ENCODE data around the gene ZNF524.

Gene ZNF524

GRCh38 chr19:55602104-55603001 is 2.3 kb downstream of the ZNF524 start:
- DNase-seq (ENCODE audit: low read depth in 2 of 2) = no peak

GRCh38 chr19:55603115-55603514 is 3.0 kb downstream of the ZNF524 start:
- DNase-seq (ENCODE audit: low read depth in 2 of 2) = no peak

GRCh38 chr19:55603581-55604292 is 3.6 kb downstream of the ZNF524 start:
- no peak for DNase-seq (ENCODE audit: low read depth in 2 of 2)

GRCh38 chr19:55605207-55605636 is 5.1 kb downstream of the ZNF524 start:
- peak; percentile 99 for DNase-seq (ENCODE audit: low read depth in 2 of 2)

- peak; percentile 61 to 62 for DNase-seq (ENCODE audit: low read depth in 2 of 2)
Observed at GRCh38 chr19:55605637-55606470, 5.8 kb downstream of the ZNF524 start, which contains the start of gene ZNF865. Gene ZNF865, plus strand, starts transcription at chr19:55605647. Its CDS starts 7,972 bp downstream, at chr19:55613619.

GRCh38 chr19:55606471-55606787 is 6.3 kb downstream of the ZNF524 start:
- no peak for DNase-seq (ENCODE audit: low read depth in 2 of 2)

- DNase-seq (ENCODE audit: low read depth in 2 of 2) = no peak
Observed at GRCh38 chr19:55606817-55607216, 6.7 kb downstream of the ZNF524 start.

GRCh38 chr19:55609326-55609725 is 9.2 kb downstream of the ZNF524 start:
- DNase-seq (ENCODE audit: low read depth in 2 of 2) = no peak

- DNase-seq (ENCODE audit: low read depth in 2 of 2) = no peak
Observed at GRCh38 chr19:55611300-55611982, 11.4 kb downstream of the ZNF524 start.

- DNase-seq (ENCODE audit: low read depth in 2 of 2) = no peak
Observed at GRCh38 chr19:55611983-55612645, 12.0 kb downstream of the ZNF524 start.

- no peak for DNase-seq (ENCODE audit: low read depth in 2 of 2)
Observed at GRCh38 chr19:55613396-55613795, 13.3 kb downstream of the ZNF524 start.

GRCh38 chr19:55613930-55614710 is 14.0 kb downstream of the ZNF524 start:
- DNase-seq (ENCODE audit: low read depth in 2 of 2) = no peak

GRCh38 chr19:55614711-55615542 is 14.8 kb downstream of the ZNF524 start:
- no peak for DNase-seq (ENCODE audit: low read depth in 2 of 2)

- DNase-seq (ENCODE audit: low read depth in 2 of 2) = no peak
Observed at GRCh38 chr19:55615543-55616394, 15.7 kb downstream of the ZNF524 start.

GRCh38 chr19:55616395-55616875 is 16.3 kb downstream of the ZNF524 start:
- no peak for DNase-seq (ENCODE audit: low read depth in 2 of 2)

- DNase-seq (ENCODE audit: low read depth in 2 of 2) = no peak
Observed at GRCh38 chr19:55617426-55617825, 17.3 kb downstream of the ZNF524 start.

- no peak for DNase-seq (ENCODE audit: low read depth in 2 of 2)
Observed at GRCh38 chr19:55618426-55618825, 18.3 kb downstream of the ZNF524 start.

- DNase-seq (ENCODE audit: low read depth in 2 of 2) = no peak
Observed at GRCh38 chr19:55619286-55619685, 19.2 kb downstream of the ZNF524 start.

Data from stimulated activated CD8-positive, alpha-beta memory T cell treated with anti-CD3 and anti-CD28 coated beads, Interleukin-15, amount 100 ng/mL, for 48 hours (primary cell).